Epithelial cell of proximal tubule (primary cell): ENCODE measurements around the gene AGT. TPM values are rescaled to one million over a fixed set of nuclear protein-coding genes. Genes with fewer than 3 reads are reported as not detected.

Experiments
- DNase-seq: peaks from one replicate; pipeline ENCODE4 v3.0.0-alpha.2; 2011; ENCODE audit warnings: low read depth
- H3K4me3 ChIP-seq: 2 replicates; pipeline ENCODE4 v1.5.1; 2011; ENCODE audit warnings: low read depth, mild to moderate bottlenecking, low read length
- CTCF ChIP-seq: conservative IDR thresholded peaks from 2 replicates; pipeline ENCODE4 v1.5.1; 2012; ENCODE audit warnings: low read depth, mild to moderate bottlenecking, low read length
- total RNA-seq: library from RNA; depleted of rRNA; stranded (reverse); fragments of >200 nt; gene quantifications from 2 replicates; pipeline ENCODE4 v1.2.3, GENCODE V29; 2015

Gene AGT
- total RNA-seq, 1 donor from 2014 or later = 3.2 TPM

GRCh38 chr1:230707732-230708630 lies 5.9 kb downstream of the AGT start:
- H3K4me3 ChIP-seq = no peak overlapping the region
- no peak for TF ChIP-seq CTCF
- no peak for DNase-seq

- no peak overlapping the region for H3K4me3 ChIP-seq
- DNase-seq = no peak
- no peak for TF ChIP-seq CTCF
Measured at GRCh38 chr1:230706887-230707731, 6.8 kb downstream of the AGT start.

- DNase-seq = no peak
- no peak overlapping the region for H3K4me3 ChIP-seq
- TF ChIP-seq CTCF = no peak
Measured at GRCh38 chr1:230706020-230706699, 7.8 kb downstream of the AGT start.

- no peak for TF ChIP-seq CTCF
- DNase-seq = no peak
- no peak overlapping the region for H3K4me3 ChIP-seq
Measured at GRCh38 chr1:230705289-230706019, 8.5 kb downstream of the AGT start.

- H3K4me3 ChIP-seq = no peak overlapping the region
- TF ChIP-seq CTCF = no peak
- no peak for DNase-seq
Measured at GRCh38 chr1:230704830-230705229, 9.1 kb downstream of the AGT start.

GRCh38 chr1:230703679-230704385 lies 10.1 kb downstream of the AGT start:
- no peak for DNase-seq
- TF ChIP-seq CTCF = no peak
- no peak overlapping the region for H3K4me3 ChIP-seq
